Heart right ventricle (tissue), 16 donors: ENCODE measurements around the gene MACROD2. TPM values are rescaled to one million over a fixed set of nuclear protein-coding genes. Genes with fewer than 3 reads are reported as not detected.
"Not testable (repeated sequence)": the region's sequence is repeated elsewhere in the genome, so short reads cannot be mapped to it uniquely, and the experiment has no call there.

Source experiments
- ATAC-seq, 8 donors: fragments of 200-7000 bp; cut with Tn5 transposase; one replicate each; pipeline ENCODE4 v1.9.1; 2020; ENCODE audit warnings: mild to moderate bottlenecking in 8 of 8, moderate library complexity in 8 of 8, moderate number of reproducible peaks in 1 of 8
- DNase-seq, 2 donors: peaks; one replicate each; pipeline ENCODE4 v3.0.0-alpha.2; 2020
- H3K27ac ChIP-seq, 10 donors: fragments of 200-600 bp; sonication (generic) in 2 of 10; one replicate each; pipeline versions ENCODE4 v1.5.0 to v1.8.0; 2020 to 2022; ENCODE audit warnings: mild to moderate bottlenecking in 3 of 10
- H3K27me3 ChIP-seq, 7 donors: fragments of 200-600 bp; one replicate each; pipeline ENCODE4 v1.8.0; 2021 to 2022; ENCODE audit warnings: mild to moderate bottlenecking in 2 of 7
- H3K36me3 ChIP-seq, 9 donors: fragments of 200-600 bp; sonication (generic) in 1 of 9; one replicate each; pipeline versions ENCODE4 v1.5.0 to v1.8.0; 2020 to 2022; ENCODE audit warnings: mild to moderate bottlenecking in 2 of 9
- H3K4me1 ChIP-seq, 9 donors: fragments of 200-600 bp; sonication (generic) in 1 of 9; one replicate each; pipeline versions ENCODE4 v1.5.0 to v1.8.0; 2020 to 2022; ENCODE audit warnings: mild to moderate bottlenecking in 4 of 9
- H3K4me3 ChIP-seq, 10 donors: fragments of 200-600 bp; sonication (generic) in 2 of 10; one replicate each; pipeline versions ENCODE4 v1.5.0 to v1.8.0; 2020 to 2022; ENCODE audit warnings: mild to moderate bottlenecking in 7 of 10, moderate library complexity in 2 of 10
- H3K9me3 ChIP-seq, 11 donors: fragments of 200-600 bp in 10 of 11; sonication (generic) in 2 of 11; one replicate each; pipeline versions ENCODE4 v1.5.0 to v1.8.0; 2013 to 2022; ENCODE audit warnings: mild to moderate bottlenecking in 2 of 11, control low read depth in 1 of 11, moderate library complexity in 1 of 11
- WGBS, 2 donors: extraction: QIAGEN DNeasy Blood & Tissue Kit; methylation state at CpG; one replicate each; pipeline ENCODE4 v1.1.7; 2013; ENCODE audit warnings: inconsistent platforms in 1 of 2; 5-methylcytosine and 5-hydroxymethylcytosine counted together
- intact Hi-C, 10 donors: fragments of 100-400 bp; cut with DNase I; formaldehyde crosslinking; loops; one replicate each; pipeline versions ENCODE4 v1.11.1 to v1.14.2; 2022
- polyA plus RNA-seq, 2 donors: library from polyadenylated mRNA; stranded (reverse); fragments of 200-250 nt; gene quantifications; one replicate each; pipeline ENCODE4 v1.2.3, GENCODE V29; 2013
- total RNA-seq, 10 donors: library from RNA; stranded (reverse); fragmentation: NEBNext Ultra II Directional in 3 of 10; extraction: Animal tissue kit (Norgen Biotek cat#: 25700) in 3 of 10; gene quantifications; one replicate each; pipeline versions ENCODE4 v1.2.1 to v1.2.4, GENCODE V29; 2021 to 2023
- TF ChIP-seq, protein P1 (sequence below), 9 donors: fragments of 200-600 bp; sonication (generic) in 2 of 9; IDR thresholded peaks; one replicate each; pipeline versions ENCODE4 v1.5.0 to v1.8.0; 2021 to 2022; ENCODE audit warnings: antibody characterized with exemption in 9 of 9, mild to moderate bottlenecking in 5 of 9, moderate library complexity in 1 of 9
- donor health status: Arrhythmogenic right ventricular cardiomyopathy.
- donor health status: ischemic (EF 13 %, LVEDD 7.1; RV severe dilation, severe dysfunction).
- donor health status: healthy with polysubstance abuse.
- donor health status: DM: no; HTN: yes; CAD: no.
- donor health status: DM: no; HTN: no; CAD: no.
- donor health status: ischemic (EF 25% LVEDD 6.9; RV normal size, moderate dysfunction).
- donor health status: ischemic (EF 25% LVEDD 5.7; RV mildly dilated, moderate dysfunction).
- donor health status: healthy.
- donor health status: DM: yes; HTN: yes; CAD: no.
- donor health status: Ischemic cardiomyopathy.
- donor health status: ischemic (EF 35%, LVEDD 5.7; RV mildly dilated, moderate dysfunction).
- donor health status: nonischemic (EF 11% LVEDD 7.7; RV severe dilation, severe dysfunction).
- donor health status: DM: yes; HTN: yes; CAD: no.
- donor health status: PGD.
- donor health status: ischemic (EF 29% LVEDD 5.4; RV normal size, mild dysfunction).
- donor health status: nonischemic (EF 23%, LVEDD 6.1; RV moderate dilation, normal function).

Gene MACROD2
- total and polyA plus RNA-seq, 12 donors: 0.28 to 6.4 (median 4.1) TPM

- TF ChIP-seq, protein P1, sequence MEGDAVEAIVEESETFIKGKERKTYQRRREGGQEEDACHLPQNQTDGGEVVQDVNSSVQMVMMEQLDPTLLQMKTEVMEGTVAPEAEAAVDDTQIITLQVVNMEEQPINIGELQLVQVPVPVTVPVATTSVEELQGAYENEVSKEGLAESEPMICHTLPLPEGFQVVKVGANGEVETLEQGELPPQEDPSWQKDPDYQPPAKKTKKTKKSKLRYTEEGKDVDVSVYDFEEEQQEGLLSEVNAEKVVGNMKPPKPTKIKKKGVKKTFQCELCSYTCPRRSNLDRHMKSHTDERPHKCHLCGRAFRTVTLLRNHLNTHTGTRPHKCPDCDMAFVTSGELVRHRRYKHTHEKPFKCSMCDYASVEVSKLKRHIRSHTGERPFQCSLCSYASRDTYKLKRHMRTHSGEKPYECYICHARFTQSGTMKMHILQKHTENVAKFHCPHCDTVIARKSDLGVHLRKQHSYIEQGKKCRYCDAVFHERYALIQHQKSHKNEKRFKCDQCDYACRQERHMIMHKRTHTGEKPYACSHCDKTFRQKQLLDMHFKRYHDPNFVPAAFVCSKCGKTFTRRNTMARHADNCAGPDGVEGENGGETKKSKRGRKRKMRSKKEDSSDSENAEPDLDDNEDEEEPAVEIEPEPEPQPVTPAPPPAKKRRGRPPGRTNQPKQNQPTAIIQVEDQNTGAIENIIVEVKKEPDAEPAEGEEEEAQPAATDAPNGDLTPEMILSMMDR (IDR thresholded peaks at IDR 0.05): no peak
- intact Hi-C loops: no loop called here
These were observed 34.8 kb upstream of the MACROD2 start for GRCh38 chr20:13960525-13960924.

DNA sequence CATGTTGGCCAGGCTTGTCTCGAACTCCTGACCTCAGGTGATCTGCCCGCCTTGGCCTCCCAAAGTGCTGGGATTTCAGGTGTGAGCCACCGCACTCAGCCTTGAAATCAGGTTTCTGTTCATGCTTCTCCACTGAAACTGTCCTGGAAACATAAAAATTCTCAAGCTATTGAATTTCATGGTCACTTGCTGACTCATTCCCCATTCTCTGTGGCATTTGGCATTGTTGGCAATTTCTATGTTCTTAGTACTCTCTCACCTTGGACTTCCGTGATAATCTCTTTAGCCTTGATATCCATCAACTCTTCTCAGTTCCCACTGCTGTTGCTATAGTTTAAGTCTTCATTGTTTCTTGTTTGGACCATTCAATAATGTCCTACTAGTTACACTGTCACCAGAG, 11.1 kb upstream of the MACROD2 start:
- no peak overlapping the region for H3K4me3 ChIP-seq
- intact Hi-C loops: no loop called here
- peaks cover 0 to 6% (median 0%) of the 10 kb centered on the region in 11 donors for H3K9me3 ChIP-seq
- WGBS, 2 donors: 67 to 72% methylated on average over 4 of the region's 4 CpGs
- no peaks in the 10 kb centered on the region for H3K4me1 ChIP-seq
- H3K27me3 ChIP-seq: no peaks in the 10 kb centered on the region
- H3K27ac ChIP-seq: no peak overlapping the region
- TF ChIP-seq, protein P1 (IDR thresholded peaks at IDR 0.05): no peak
- ATAC-seq (no peak), DNase-seq (no peak)
- H3K36me3 ChIP-seq: no peaks in the 10 kb centered on the region

More at GRCh38 chr20:13960525-13960924, 34.8 kb upstream of the MACROD2 start:
- no peak overlapping the region for H3K4me3 ChIP-seq
- no peaks in the 10 kb centered on the region for H3K4me1 ChIP-seq
- WGBS, 2 donors: 57 to 62% methylated on average over 3 of the region's 3 CpGs
- no peaks in the 10 kb centered on the region for H3K27me3 ChIP-seq
- DNase-seq (no peak), ATAC-seq (no peak)
- no peaks in the 10 kb centered on the region for H3K36me3 ChIP-seq
- no peaks in the 10 kb centered on the region for H3K9me3 ChIP-seq
- no peak overlapping the region for H3K27ac ChIP-seq

- Histone ChIP-seq H3K27ac (no peak within 1 kb of the TSS), H3K36me3 (no peaks in the 10 kb centered on the region), H3K4me1 (peaks cover 0 to 5% (median 0%) of the 10 kb centered on the region in 9 donors), H3K9me3 (peaks cover 0 to 38% (median 13%) of the 10 kb centered on the region in 11 donors), H3K27me3 (peaks cover 0 to 5% (median 0%) of the 10 kb centered on the region in 7 donors), H3K4me3 (no peak within 1 kb of the TSS)
- intact Hi-C loops: loop anchor here in 1 of 10 donors (10.0 kb wide), 1 partner anchor 64 kb away; no protein-coding TSS in a partner anchor
- TF ChIP-seq, protein P1 (IDR thresholded peaks at IDR 0.05): no peak
- DNase-seq: no peak
- ATAC-seq: no peak
- WGBS, 2 donors: 19 to 28% methylated on average over 5 of the region's 5 CpGs
These were observed 4.9 kb upstream of the MACROD2 start, which contains the start of gene SEL1L2 for GRCh38 chr20:13990465-13990864. TSS of gene SEL1L2 (minus strand) at chr20:13990614. CDS start at chr20:13990534, 80 bp downstream.

- Histone ChIP-seq H3K27ac (no peak overlapping the region), H3K36me3 (no peaks in the 10 kb centered on the region), H3K27me3 (peaks cover 0 to 12% (median 5%) of the 10 kb centered on the region in 7 donors), H3K4me1 (peaks cover 0 to 8% (median 0%) of the 10 kb centered on the region in 9 donors), H3K4me3 (no peak overlapping the region), H3K9me3 (peaks cover 0 to 38% (median 13%) of the 10 kb centered on the region in 11 donors)
- no peak for DNase-seq
- TF ChIP-seq, protein P1 (IDR thresholded peaks at IDR 0.05): no peak
- ATAC-seq: no peak
- intact Hi-C loops: loop anchor here in 1 of 10 donors (10.0 kb wide), 1 partner anchor 63 kb away; no protein-coding TSS in a partner anchor
- 74 to 92% methylated on average over 1 of the region's 1 CpG for WGBS, 2 donors
These were observed 4.0 kb upstream of the MACROD2 start for GRCh38 chr20:13991311-13991710.

- DNase-seq, H3K27ac ChIP-seq, H3K36me3 ChIP-seq, H3K4me3 ChIP-seq, ATAC-seq: not testable (repeated sequence)
- Histone ChIP-seq H3K4me1 (peaks cover 0 to 10% (median 0%) of the 10 kb centered on the region in 9 donors), H3K9me3 (peaks cover 0 to 38% (median 13%) of the 10 kb centered on the region in 11 donors), H3K27me3 (peaks cover 0 to 17% (median 6%) of the 10 kb centered on the region in 7 donors)
- WGBS, 2 donors: 94 to 100% methylated on average over 5 of the region's 5 CpGs
- intact Hi-C loops: loop anchor here in 1 of 10 donors (10.0 kb wide), 1 partner anchor 63 kb away; no protein-coding TSS in a partner anchor
These were observed 3.4 kb upstream of the MACROD2 start for GRCh38 chr20:13991955-13992354.
